B cell (primary cell): ENCODE measurements around the gene MTHFR.

ENCODE experiments used
- EZH2 ChIP-seq: IDR thresholded peaks from 2 replicates; pipeline ENCODE4 v1.6.1; 2012; ENCODE audit warnings: borderline replicate concordance, low read depth, mild to moderate bottlenecking, moderate library complexity, low read length; ENCODE audit not compliant: insufficient read depth, poor library complexity, severe bottlenecking
- TF ChIP-seq, protein P1 (sequence below): fragments of 200-600 bp; IDR thresholded peaks from one replicate; pipeline ENCODE4 v1.8.0; 2022; ENCODE audit warnings: antibody characterized with exemption, mild to moderate bottlenecking

DNA sequence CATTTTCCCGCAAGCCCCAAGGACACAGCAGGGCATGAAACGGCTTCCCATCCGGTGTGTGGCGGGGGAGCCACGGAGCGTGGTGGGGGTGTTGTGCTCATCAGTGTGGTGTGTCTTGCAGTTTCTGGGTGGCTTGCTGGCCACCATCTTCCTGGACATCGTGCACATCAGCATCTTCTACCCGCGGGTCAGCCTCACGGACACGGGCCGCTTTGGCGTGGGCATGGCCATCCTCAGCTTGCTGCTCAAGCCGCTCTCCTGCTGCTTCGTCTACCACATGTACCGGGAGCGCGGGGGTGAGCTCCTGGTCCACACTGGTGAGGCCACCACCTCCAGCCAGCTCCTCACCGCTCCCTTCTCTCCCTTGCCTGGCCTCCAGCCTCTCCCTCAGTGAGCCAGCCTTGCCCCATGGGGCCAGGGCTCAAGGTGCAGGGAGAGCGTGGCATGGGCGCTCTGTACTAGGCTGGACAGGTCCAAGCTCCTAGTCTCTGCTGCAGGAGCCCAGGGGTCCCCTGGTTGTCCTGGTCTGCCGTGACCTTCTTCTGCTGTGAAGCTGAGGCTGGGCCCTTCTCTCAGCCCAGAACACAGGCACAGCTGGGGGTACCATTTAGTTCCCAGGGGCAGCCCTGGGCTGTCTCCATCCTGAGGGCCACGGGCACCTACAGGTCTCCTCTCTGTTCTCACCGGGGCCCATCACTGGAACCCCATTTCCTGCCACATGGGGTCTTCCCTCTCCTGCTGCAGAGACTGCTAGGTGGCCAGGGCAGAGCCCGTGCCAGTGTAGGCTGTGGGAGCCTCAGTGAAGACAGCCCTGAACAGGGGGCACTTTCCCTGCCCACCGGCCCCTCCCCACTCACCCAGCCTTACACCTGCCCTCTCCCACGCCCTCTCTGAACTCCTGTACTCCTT is 57.2 kb downstream of the MTHFR start:
- TF ChIP-seq, protein P1, sequence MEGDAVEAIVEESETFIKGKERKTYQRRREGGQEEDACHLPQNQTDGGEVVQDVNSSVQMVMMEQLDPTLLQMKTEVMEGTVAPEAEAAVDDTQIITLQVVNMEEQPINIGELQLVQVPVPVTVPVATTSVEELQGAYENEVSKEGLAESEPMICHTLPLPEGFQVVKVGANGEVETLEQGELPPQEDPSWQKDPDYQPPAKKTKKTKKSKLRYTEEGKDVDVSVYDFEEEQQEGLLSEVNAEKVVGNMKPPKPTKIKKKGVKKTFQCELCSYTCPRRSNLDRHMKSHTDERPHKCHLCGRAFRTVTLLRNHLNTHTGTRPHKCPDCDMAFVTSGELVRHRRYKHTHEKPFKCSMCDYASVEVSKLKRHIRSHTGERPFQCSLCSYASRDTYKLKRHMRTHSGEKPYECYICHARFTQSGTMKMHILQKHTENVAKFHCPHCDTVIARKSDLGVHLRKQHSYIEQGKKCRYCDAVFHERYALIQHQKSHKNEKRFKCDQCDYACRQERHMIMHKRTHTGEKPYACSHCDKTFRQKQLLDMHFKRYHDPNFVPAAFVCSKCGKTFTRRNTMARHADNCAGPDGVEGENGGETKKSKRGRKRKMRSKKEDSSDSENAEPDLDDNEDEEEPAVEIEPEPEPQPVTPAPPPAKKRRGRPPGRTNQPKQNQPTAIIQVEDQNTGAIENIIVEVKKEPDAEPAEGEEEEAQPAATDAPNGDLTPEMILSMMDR = no peak
- no peak for TF ChIP-seq EZH2
